ENCODE data around the gene RRH. TPM values are rescaled to one million over a fixed set of nuclear protein-coding genes. Genes with fewer than 3 reads are reported as not detected.
"Not testable (repeated sequence)": the region's sequence is repeated elsewhere in the genome, so short reads cannot be mapped to it uniquely, and the experiment has no call there.

The RRH gene
- polyA plus RNA-seq, 1 donor (not counting 4 experiments of a cell fraction or from before 2014, with no cell fraction given), result 0.20 TPM

DNA sequence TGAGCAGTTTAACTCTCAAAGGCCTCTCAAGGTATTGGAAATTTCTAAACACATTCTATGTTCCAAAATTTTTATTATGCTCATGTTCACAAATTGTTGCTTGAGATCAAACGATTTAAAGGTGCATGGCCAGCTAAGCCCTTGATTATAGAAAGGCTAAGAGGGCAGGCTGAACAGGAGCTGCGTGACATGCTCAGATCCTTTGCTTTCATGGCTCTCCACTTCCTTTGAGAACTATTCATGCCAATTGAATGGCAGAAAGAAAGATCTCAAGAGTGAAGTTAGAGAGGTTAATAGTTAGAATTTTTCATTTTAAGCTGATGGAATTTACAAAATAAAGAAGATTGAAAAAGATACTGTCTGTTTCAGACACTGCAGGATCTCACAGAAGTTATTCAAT lies 20.7 kb downstream of the RRH start:
- TF ChIP-seq CTCF (optimal IDR thresholded peaks at IDR 0.05 in 1 of 3, IDR thresholded peaks at IDR 0.05 in 1 of 3, conservative IDR thresholded peaks at IDR 0.05 in 1 of 3; ENCODE audit: extremely low read depth in 1 of 3, insufficient read depth in 2 of 3, low read length in 3 of 3), result no peak
- TF ChIP-seq EZH2 (IDR thresholded peaks at IDR 0.05; ENCODE audit: low read length), result no peak
- no peak overlapping the region for H3K9ac ChIP-seq (ENCODE audit: control insufficient read depth, extremely low read depth, insufficient read depth, low read length)
- no peak overlapping the region for H3K27ac ChIP-seq (ENCODE audit: control insufficient read depth, insufficient read depth, low read length)
- H3K4me3 ChIP-seq (ENCODE audit: control insufficient read depth in 2 of 3, extremely low read depth in 1 of 3, insufficient read depth in 2 of 3, low read depth in 1 of 3, low read length in 3 of 3), result no peak overlapping the region
- no peaks in the 10 kb centered on the region for H4K20me1 ChIP-seq (ENCODE audit: control insufficient read depth, extremely low read depth, insufficient read depth, low read length)
- no peaks in the 10 kb centered on the region for H3K9me1 ChIP-seq (ENCODE audit: control insufficient read depth, extremely low read depth, insufficient read depth, low read length)
- H3K27me3 ChIP-seq (ENCODE audit: control insufficient read depth, extremely low read depth, insufficient read depth, low read length), result no peaks in the 10 kb centered on the region
- FAIRE-seq, result no peak
- dilution Hi-C loops (cut with MboI; ENCODE audit: extremely low pct_ligation_motif_present, low sequenced_read_pairs), result no loop called here
- no peaks in the 10 kb centered on the region for H3K9me3 ChIP-seq (ENCODE audit: control insufficient read depth, low read depth, low read length)
- H3K79me2 ChIP-seq (ENCODE audit: control insufficient read depth, insufficient read depth, low read length), result no peaks in the 10 kb centered on the region
- H2AFZ ChIP-seq (ENCODE audit: control insufficient read depth, low read length), result no peak overlapping the region
- no peaks in the 10 kb centered on the region for H3K4me1 ChIP-seq (ENCODE audit: control insufficient read depth, extremely low read depth, insufficient read depth, low read length)
- no peaks in the 10 kb centered on the region for H3K36me3 ChIP-seq (ENCODE audit: control insufficient read depth in 2 of 2, extremely low read depth in 1 of 2, insufficient read depth in 2 of 2, low read length in 2 of 2)
- no peak for DNase-seq (ENCODE audit: low read depth, low spot score)
- H3K4me2 ChIP-seq (ENCODE audit: control insufficient read depth, extremely low read depth, insufficient read depth, low read depth, low read length), result no peak overlapping the region

- no peak overlapping the region for H3K27ac ChIP-seq (ENCODE audit: control insufficient read depth, insufficient read depth, low read length)
- dilution Hi-C loops (cut with MboI; ENCODE audit: extremely low pct_ligation_motif_present, low sequenced_read_pairs), result no loop called here
- TF ChIP-seq CTCF (optimal IDR thresholded peaks at IDR 0.05 in 1 of 3, IDR thresholded peaks at IDR 0.05 in 1 of 3, conservative IDR thresholded peaks at IDR 0.05 in 1 of 3; ENCODE audit: extremely low read depth in 1 of 3, insufficient read depth in 2 of 3, low read length in 3 of 3) (no peak), EZH2 (IDR thresholded peaks at IDR 0.05; ENCODE audit: low read length) (no peak)
- H4K20me1 ChIP-seq (ENCODE audit: control insufficient read depth, extremely low read depth, insufficient read depth, low read length), result no peaks in the 10 kb centered on the region
- H3K4me2 ChIP-seq (ENCODE audit: control insufficient read depth, extremely low read depth, insufficient read depth, low read depth, low read length), result no peak overlapping the region
- no peak for DNase-seq (ENCODE audit: low read depth, low spot score)
- H3K9me1 ChIP-seq (ENCODE audit: control insufficient read depth, extremely low read depth, insufficient read depth, low read length), result no peaks in the 10 kb centered on the region
- no peaks in the 10 kb centered on the region for H3K27me3 ChIP-seq (ENCODE audit: control insufficient read depth, extremely low read depth, insufficient read depth, low read length)
- no peaks in the 10 kb centered on the region for H3K36me3 ChIP-seq (ENCODE audit: control insufficient read depth in 2 of 2, extremely low read depth in 1 of 2, insufficient read depth in 2 of 2, low read length in 2 of 2)
- no peak overlapping the region for H3K4me3 ChIP-seq (ENCODE audit: control insufficient read depth in 2 of 3, extremely low read depth in 1 of 3, insufficient read depth in 2 of 3, low read depth in 1 of 3, low read length in 3 of 3)
- no peaks in the 10 kb centered on the region for H3K4me1 ChIP-seq (ENCODE audit: control insufficient read depth, extremely low read depth, insufficient read depth, low read length)
- no peaks in the 10 kb centered on the region for H3K79me2 ChIP-seq (ENCODE audit: control insufficient read depth, insufficient read depth, low read length)
- no peak overlapping the region for H3K9ac ChIP-seq (ENCODE audit: control insufficient read depth, extremely low read depth, insufficient read depth, low read length)
- H2AFZ ChIP-seq (ENCODE audit: control insufficient read depth, low read length), result no peak overlapping the region
- no peak for FAIRE-seq
- no peaks in the 10 kb centered on the region for H3K9me3 ChIP-seq (ENCODE audit: control insufficient read depth, low read depth, low read length)
Observed at GRCh38 chr4:109850601-109851000, 22.8 kb downstream of the RRH start.

GRCh38 chr4:109859426-109860300 lies 31.9 kb downstream of the RRH start:
- H3K4me1 ChIP-seq (ENCODE audit: control insufficient read depth, extremely low read depth, insufficient read depth, low read length); H3K4me3 ChIP-seq (ENCODE audit: control insufficient read depth in 2 of 3, extremely low read depth in 1 of 3, insufficient read depth in 2 of 3, low read depth in 1 of 3, low read length in 3 of 3); H3K27ac ChIP-seq (ENCODE audit: control insufficient read depth, insufficient read depth, low read length); H3K4me2 ChIP-seq (ENCODE audit: control insufficient read depth, extremely low read depth, insufficient read depth, low read depth, low read length); H3K9ac ChIP-seq (ENCODE audit: control insufficient read depth, extremely low read depth, insufficient read depth, low read length); FAIRE-seq; H3K36me3 ChIP-seq (ENCODE audit: control insufficient read depth in 2 of 2, extremely low read depth in 1 of 2, insufficient read depth in 2 of 2, low read length in 2 of 2); DNase-seq (ENCODE audit: low read depth, low spot score); H3K9me1 ChIP-seq (ENCODE audit: control insufficient read depth, extremely low read depth, insufficient read depth, low read length); dilution Hi-C loops (cut with MboI; ENCODE audit: extremely low pct_ligation_motif_present, low sequenced_read_pairs); H3K27me3 ChIP-seq (ENCODE audit: control insufficient read depth, extremely low read depth, insufficient read depth, low read length); H3K79me2 ChIP-seq (ENCODE audit: control insufficient read depth, insufficient read depth, low read length); H4K20me1 ChIP-seq (ENCODE audit: control insufficient read depth, extremely low read depth, insufficient read depth, low read length); H3K9me3 ChIP-seq (ENCODE audit: control insufficient read depth, low read depth, low read length); H2AFZ ChIP-seq (ENCODE audit: control insufficient read depth, low read length): not testable (repeated sequence)

Measured in keratinocyte (primary cell).